ENCODE measurements around the gene SETDB2. TPM values are rescaled to one million over a fixed set of nuclear protein-coding genes. Genes with fewer than 3 reads are reported as not detected.

The SETDB2 gene
- total RNA-seq, 1 experiment from 2014 or later: 2.7 TPM

- no peaks in the 10 kb centered on the region for H3K9me3 ChIP-seq (ENCODE audit: low read length)
- ChIA-PET POLR2A (ENCODE audit: unreplicated experiment) (interaction anchor here (0.5 kb wide), 1 partner anchor 995 kb away, joined by 3 read pairs; no protein-coding TSS in a partner anchor), CTCF (no interaction called here)
- H3K9ac ChIP-seq (ENCODE audit: low read length): no peak overlapping the region
- no TSS peak for BruUV-seq (replicated peaks)
- H3K9me2 ChIP-seq (replicated peaks; ENCODE audit: low read length): no peaks in the 10 kb centered on the region
- H3K4me2 ChIP-seq (ENCODE audit: low read length): no peak overlapping the region
- H3K36me3 ChIP-seq (ENCODE audit: low read depth, low read length): no peaks in the 10 kb centered on the region
- H3K4me1 ChIP-seq (ENCODE audit: insufficient read depth, low read length): no peaks in the 10 kb centered on the region
- H3K27ac ChIP-seq (ENCODE audit: low read length): no peak overlapping the region
- H3K27me3 ChIP-seq (ENCODE audit: low read length): no peaks in the 10 kb centered on the region
- ATAC-seq (no peak), DNase-seq (no peak)
- intact Hi-C loops (cut with micrococcal nuclease): no loop called here
- H2AFZ ChIP-seq (ENCODE audit: low read length): no peak overlapping the region
- no peaks in the 10 kb centered on the region for H4K20me1 ChIP-seq (ENCODE audit: low read length)
- no peak overlapping the region for H3K4me3 ChIP-seq (ENCODE audit: low read length)
- H3F3A ChIP-seq (ENCODE audit: low read length, unreplicated experiment): no peaks in the 10 kb centered on the region
- no peaks in the 10 kb centered on the region for H3K79me2 ChIP-seq (ENCODE audit: low read length)
- TF ChIP-seq EZH2 (IDR thresholded peaks at IDR 0.05; ENCODE audit: low read length, unreplicated experiment) (no peak), CTCF (conservative IDR thresholded peaks at IDR 0.05; ENCODE audit: low read depth, low read length) (no peak), EZH2phosphoT487 (IDR thresholded peaks at IDR 0.05; ENCODE audit: borderline replicate concordance, low read length) (no peak)
Observed at GRCh38 chr13:49428041-49428763, 15.9 kb upstream of the SETDB2 start.

GRCh38 chr13:49429121-49429520 is 15.0 kb upstream of the SETDB2 start:
- DNase-seq (no peak), ATAC-seq (no peak)
- Histone ChIP-seq H3K27ac (ENCODE audit: low read length) (no peak overlapping the region), H3K9me2 (replicated peaks; ENCODE audit: low read length) (no peaks in the 10 kb centered on the region), H3K27me3 (ENCODE audit: low read length) (no peaks in the 10 kb centered on the region), H3K36me3 (ENCODE audit: low read depth, low read length) (no peaks in the 10 kb centered on the region), H3K4me2 (ENCODE audit: low read length) (no peak overlapping the region), H3K9ac (ENCODE audit: low read length) (no peak overlapping the region), H4K20me1 (ENCODE audit: low read length) (no peaks in the 10 kb centered on the region), H2AFZ (ENCODE audit: low read length) (no peak overlapping the region), H3K4me3 (ENCODE audit: low read length) (no peak overlapping the region), H3F3A (ENCODE audit: low read length, unreplicated experiment) (no peaks in the 10 kb centered on the region), H3K79me2 (ENCODE audit: low read length) (no peaks in the 10 kb centered on the region), H3K9me3 (ENCODE audit: low read length) (no peaks in the 10 kb centered on the region), H3K4me1 (ENCODE audit: insufficient read depth, low read length) (no peaks in the 10 kb centered on the region)
- CTCF ChIA-PET: no interaction called here
- TF ChIP-seq CTCF (conservative IDR thresholded peaks at IDR 0.05; ENCODE audit: low read depth, low read length): no peak
- BruUV-seq (replicated peaks): no TSS peak
- intact Hi-C loops (cut with micrococcal nuclease): no loop called here
- POLR2A ChIA-PET (ENCODE audit: unreplicated experiment): no interaction called here

DNA sequence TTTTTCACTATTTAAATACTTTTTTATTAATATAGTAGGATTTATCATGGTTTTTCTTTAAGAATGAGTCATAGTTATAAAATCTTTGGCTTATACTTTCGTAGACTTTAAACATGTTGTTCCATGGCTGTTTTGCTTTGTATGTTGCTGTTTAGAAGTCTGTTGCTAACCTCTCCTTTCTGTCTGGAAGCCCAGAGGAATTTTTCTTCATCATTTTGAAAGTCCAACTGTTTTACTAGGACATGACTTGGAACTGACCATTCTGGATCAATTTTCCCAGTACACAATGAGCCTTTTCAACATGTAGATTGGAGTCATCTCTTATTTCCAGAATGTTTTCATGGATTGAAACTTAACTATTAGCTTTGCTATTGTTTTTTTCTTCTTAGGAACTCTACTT is 8.1 kb upstream of the SETDB2 start:
- Histone ChIP-seq H3K27ac (ENCODE audit: low read length) (no peak overlapping the region), H3F3A (ENCODE audit: low read length, unreplicated experiment) (no peaks in the 10 kb centered on the region), H3K9me2 (replicated peaks; ENCODE audit: low read length) (no peaks in the 10 kb centered on the region), H3K4me2 (ENCODE audit: low read length) (no peak overlapping the region), H3K36me3 (ENCODE audit: low read depth, low read length) (no peaks in the 10 kb centered on the region), H3K4me1 (ENCODE audit: insufficient read depth, low read length) (no peaks in the 10 kb centered on the region), H3K27me3 (ENCODE audit: low read length) (no peaks in the 10 kb centered on the region), H3K9me3 (ENCODE audit: low read length) (no peaks in the 10 kb centered on the region), H3K4me3 (ENCODE audit: low read length) (no peak overlapping the region), H4K20me1 (ENCODE audit: low read length) (no peaks in the 10 kb centered on the region), H3K9ac (ENCODE audit: low read length) (no peak overlapping the region), H2AFZ (ENCODE audit: low read length) (no peak overlapping the region), H3K79me2 (ENCODE audit: low read length) (no peaks in the 10 kb centered on the region)
- ChIA-PET POLR2A (ENCODE audit: unreplicated experiment) (no interaction called here), CTCF (interaction anchor here (0.6 kb wide), 1 partner anchor 155 kb away, joined by 4 read pairs; no protein-coding TSS in a partner anchor)
- TF ChIP-seq EZH2 (IDR thresholded peaks at IDR 0.05; ENCODE audit: low read length, unreplicated experiment): no peak
- no peak for TF ChIP-seq CTCF (conservative IDR thresholded peaks at IDR 0.05; ENCODE audit: low read depth, low read length)
- no peak for TF ChIP-seq EZH2phosphoT487 (IDR thresholded peaks at IDR 0.05; ENCODE audit: borderline replicate concordance, low read length)
- intact Hi-C loops (cut with micrococcal nuclease): loop anchor here (2.0 kb wide), 1 partner anchor 171 kb away; no protein-coding TSS in a partner anchor
- DNase-seq (no peak), ATAC-seq (no peak; the same call in 1 of the 2 replicates)
- BruUV-seq (replicated peaks): no TSS peak

All from PC-3 (cell line).